Myocyte (in vitro differentiated cells): Measurements from ENCODE around the gene C18orf32. TPM values are rescaled to one million over a fixed set of nuclear protein-coding genes. Genes with fewer than 3 reads are reported as not detected.
"Not testable (repeated sequence)": the region's sequence is repeated elsewhere in the genome, so short reads cannot be mapped to it uniquely, and the experiment has no call there.

Experiments used
- DNase-seq: peaks from one replicate; pipeline ENCODE4 v3.0.0-alpha.2; 2012; ENCODE audit warnings: low read depth
- polyA plus RNA-seq: library from polyadenylated mRNA; unstranded; fragments of >200 nt; gene quantifications from one replicate; pipeline ENCODE4 v1.2.1, GENCODE V29; 2012; ENCODE audit warnings: missing spikeins
- total RNA-seq: library from RNA; depleted of rRNA; stranded (reverse); fragments of >200 nt; gene quantifications from 2 replicates; pipeline ENCODE4 v1.2.3, GENCODE V29; 2014

The C18orf32 gene
- total RNA-seq = 45.0 and 59.5 TPM in 2 replicates
- 57.3 TPM for polyA plus RNA-seq

GRCh38 chr18:49486953-49487710, at the start of gene C18orf32:
Gene C18orf32, minus strand, starts transcription at chr18:49487234. Its CDS starts 3,486 bp downstream, at chr18:49483748.
- peak; percentile 96 for DNase-seq

DNA sequence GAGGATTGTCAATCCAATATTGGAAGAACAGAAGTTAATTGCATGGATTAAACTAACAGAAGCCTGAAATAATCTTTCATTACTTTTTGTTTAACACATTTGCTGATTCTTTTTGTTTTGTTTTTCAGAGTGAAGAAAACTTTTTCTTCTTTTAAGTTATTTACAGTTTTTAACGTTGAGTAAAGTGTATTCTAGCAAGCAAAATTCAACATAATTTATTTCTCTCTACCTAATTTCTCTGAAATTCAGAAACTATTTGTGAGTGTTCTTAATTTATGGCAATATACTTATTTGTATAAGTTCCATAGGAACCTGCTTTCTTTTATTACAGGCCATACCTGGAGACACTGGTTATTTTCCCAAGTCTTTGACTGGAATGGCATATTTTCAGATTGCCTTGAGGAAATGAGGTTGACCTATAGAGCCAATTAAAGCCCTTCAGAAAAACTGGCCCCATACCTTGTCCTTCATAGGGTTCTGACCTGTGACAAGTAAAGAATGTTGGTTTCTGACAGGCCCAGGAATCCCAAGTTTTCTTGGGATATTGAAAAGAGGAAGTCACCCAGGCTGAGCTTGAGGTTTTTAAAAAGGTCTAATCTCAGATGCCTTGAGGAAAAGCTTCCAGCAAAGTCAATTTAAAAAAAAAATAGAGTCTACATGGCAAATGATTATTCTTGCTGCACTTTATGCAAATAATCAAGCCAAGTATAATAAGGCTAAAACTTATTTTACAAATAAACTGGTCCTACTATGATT, 48.0 kb upstream of the C18orf32 start:
- DNase-seq = no peak

DNA sequence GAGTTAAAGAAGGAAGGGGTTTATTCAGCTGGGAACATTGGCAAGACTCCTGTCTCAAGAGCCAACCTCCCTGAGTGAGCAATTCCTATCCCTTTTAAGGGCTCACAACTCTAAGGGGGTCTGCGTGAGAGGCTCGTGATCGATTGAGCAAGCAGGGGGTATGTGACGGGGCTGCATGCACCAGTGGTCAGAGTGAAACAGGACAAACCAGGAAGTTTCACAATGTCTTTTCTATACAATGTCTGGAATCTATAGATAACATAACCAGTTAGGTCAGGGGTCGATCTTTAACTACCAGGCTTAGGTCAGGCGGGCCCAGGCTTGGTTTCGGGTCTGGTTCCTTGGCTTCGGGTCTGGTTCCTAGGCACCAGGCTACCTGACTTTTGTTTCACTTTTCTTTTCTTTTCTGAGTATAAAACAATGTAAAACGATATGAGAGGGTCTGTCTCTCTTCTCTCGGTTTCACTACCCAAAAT, 44.7 kb upstream of the C18orf32 start:
- DNase-seq = no peak

DNA sequence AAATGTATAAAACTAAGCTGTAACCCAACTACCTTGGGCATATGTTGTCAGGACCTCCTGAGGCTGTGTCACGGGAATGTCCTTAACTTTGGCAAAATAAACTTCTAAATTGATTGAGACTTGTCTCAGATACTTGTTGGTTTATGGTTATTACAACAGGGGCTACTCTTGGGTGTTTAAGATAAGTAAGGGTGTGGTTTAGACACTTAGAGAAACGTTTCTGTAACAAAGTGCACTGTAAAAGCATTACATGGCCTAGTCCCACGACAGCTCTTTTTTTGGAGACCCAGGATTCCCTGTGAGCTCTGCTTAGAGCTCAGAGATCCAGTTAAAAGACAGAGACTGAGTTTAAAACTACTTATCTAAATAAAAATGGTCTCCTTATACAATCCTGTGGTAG, 42.6 kb upstream of the C18orf32 start:
- DNase-seq = no peak

GRCh38 chr18:49527631-49528327, 40.7 kb upstream of the C18orf32 start:
- DNase-seq = no peak

GRCh38 chr18:49525981-49526380, 38.9 kb upstream of the C18orf32 start:
- DNase-seq = no peak

DNA sequence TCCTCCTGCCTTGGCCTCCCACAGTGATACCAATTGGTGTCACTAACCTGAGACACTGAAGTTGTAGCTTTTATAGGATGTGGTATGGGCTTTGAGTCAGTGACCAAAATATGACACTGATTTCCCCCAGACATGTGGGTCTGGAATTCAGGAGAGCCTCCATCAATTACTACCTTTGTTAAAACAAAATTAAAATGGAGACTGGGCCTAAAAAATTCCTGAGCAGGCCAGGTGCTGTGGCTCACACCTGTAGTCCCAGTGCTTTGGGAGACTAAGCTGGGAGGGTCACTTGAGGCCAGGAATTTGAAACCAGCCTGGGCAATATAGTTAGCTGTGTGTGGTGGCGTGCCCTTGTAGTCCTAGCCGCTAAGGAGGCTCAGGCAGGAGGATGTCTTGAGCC, 37.9 kb upstream of the C18orf32 start:
- no peak for DNase-seq

- no peak for DNase-seq
These were observed 37.3 kb upstream of the C18orf32 start for GRCh38 chr18:49524349-49524748.

DNA sequence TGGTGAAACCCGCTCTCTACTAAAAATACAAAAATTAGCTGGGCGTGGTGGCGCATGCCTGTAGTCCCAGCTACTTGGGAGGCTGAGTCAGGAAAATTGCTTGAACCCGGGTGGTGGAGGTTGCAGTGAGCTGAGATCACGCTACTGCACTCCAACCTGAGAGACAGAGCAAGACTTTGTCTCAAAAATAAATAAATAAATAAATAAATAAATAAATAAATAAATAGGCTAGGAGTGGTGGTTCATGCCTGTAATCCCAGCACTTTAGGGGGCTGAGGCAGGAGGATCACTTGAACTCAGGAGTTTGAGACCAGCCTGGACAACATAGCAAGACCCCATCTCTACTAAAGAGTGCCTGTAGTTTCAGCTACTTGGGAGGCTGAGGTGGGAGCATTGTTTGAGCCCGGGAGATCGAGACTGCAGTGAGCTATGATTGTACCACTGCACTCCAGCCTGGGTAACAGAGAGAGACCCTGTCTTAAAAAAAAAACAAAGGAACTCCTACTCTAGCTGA, 36.6 kb upstream of the C18orf32 start:
- not testable (repeated sequence) for DNase-seq

- peak; percentile 47 for DNase-seq
These were observed 34.3 kb upstream of the C18orf32 start for GRCh38 chr18:49521216-49521835.

- peak; percentile 36 for DNase-seq
These were observed 33.7 kb upstream of the C18orf32 start for GRCh38 chr18:49520661-49521145.

- DNase-seq = no peak
These were observed 32.3 kb upstream of the C18orf32 start for GRCh38 chr18:49519101-49519971.

DNA sequence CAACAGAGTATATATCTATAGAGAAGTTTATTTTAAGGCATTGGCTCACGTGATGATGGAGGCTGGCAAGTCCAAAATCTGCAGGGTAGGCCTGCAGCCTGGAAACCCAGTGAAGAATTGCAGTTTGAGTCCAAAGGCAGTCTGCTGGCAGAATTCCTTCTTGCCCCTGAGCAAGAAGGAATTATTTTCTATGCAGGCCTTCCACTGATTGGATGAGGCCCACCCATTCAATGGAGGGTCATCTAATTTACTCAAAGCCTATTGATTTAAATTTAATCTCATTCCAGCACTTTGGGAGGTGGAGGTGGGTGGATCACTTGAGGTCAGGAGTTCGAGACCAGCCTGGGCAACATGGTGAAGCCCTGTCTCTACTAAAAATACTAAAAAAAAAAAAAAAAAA, 30.4 kb upstream of the C18orf32 start:
- DNase-seq = no peak

DNA sequence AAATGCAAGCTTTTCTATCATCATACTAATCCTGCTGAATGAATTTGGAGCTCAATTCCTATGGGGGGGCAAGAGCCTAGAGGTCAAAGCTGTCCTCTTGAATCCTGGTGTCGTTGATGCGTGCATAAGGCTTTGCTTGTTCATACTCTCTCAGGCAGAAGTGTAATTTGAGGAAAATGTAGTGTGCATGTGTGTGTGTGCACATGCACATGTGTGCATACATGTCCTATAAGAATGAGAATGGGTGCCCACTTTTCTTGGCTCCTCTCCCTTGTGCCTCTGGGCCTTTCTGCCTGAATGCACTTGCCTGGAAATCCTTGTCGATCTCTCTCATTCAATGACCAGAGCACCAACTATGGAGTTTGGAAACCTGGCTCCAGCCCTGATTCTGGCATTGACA, 28.5 kb upstream of the C18orf32 start:
- no peak for DNase-seq

- not testable (repeated sequence) for DNase-seq
These were observed 28.0 kb upstream of the C18orf32 start for GRCh38 chr18:49515003-49515402.

GRCh38 chr18:49514577-49514976, 27.5 kb upstream of the C18orf32 start:
- DNase-seq = no peak

DNA sequence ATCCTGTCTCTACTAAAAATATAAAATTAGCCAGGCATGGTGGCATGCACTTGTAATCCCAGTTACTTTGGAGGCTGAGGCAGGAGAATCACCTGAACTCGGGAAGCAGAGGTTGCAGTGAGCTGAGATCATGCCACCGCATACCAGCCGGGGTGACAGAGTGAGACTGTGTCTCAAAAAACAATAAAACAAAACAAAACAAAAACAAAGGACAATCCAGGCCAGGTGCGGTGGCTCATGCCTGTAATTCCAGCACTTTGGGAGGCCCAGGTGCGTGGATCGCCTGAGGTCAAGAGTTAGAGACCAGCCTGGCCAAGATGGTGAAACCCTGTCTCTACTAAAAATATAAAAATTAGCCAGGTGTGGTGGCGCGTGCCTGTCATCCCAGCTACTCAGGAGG, 25.8 kb upstream of the C18orf32 start:
- not testable (repeated sequence) for DNase-seq

- peak; percentile 60 for DNase-seq
These were observed 23.5 kb upstream of the C18orf32 start for GRCh38 chr18:49510393-49511115.

DNA sequence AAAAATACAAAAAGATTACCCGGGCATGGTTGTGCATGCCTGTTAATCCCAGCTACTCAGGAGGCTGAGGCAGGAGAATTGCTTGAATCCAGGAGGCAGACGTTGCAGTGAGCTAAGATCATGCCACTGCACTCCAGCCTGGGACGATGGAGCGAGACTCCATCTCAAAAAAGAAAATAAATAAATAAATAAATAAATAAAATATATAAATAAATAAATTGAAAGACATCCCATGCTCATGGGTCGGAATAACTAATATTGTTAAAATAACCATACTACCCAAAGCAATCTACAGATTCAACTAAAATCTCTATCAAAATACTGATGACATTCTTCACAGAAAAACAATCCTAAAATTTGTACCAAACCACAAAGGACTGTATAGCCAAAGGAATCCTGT, 19.4 kb upstream of the C18orf32 start:
- DNase-seq = not testable (repeated sequence)
